NCI-H2196 treated with DMSO at 0.1 percent for 48 hours (cell line): ENCODE measurements around the gene S100B.

Source experiments
- DNase-seq: peaks from one replicate; lab custom pipeline; 2025; ENCODE audit not compliant: unreplicated experiment; lab: John Stamatoyannopoulos, UW

The S100B gene

DNA sequence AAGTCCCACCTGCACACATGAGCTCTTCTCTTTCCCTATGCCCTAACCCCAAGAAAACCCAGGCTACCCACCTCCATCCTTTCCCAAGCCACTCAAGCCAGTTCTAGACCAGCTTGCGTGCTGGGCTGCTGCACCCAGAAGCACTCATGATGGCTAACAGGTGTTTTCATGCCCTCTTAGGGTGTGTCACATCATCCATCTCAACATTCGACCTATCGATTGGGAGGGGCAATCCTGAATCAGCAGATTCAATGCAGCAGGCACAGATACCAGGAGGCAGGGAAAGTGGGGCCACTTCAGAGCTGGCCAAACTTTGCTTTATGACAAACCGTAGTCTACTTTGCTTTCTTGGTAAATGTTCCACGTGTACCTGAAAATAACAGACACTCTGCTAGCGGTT lies 24.0 kb upstream of the S100B start:
- no peak for DNase-seq

DNA sequence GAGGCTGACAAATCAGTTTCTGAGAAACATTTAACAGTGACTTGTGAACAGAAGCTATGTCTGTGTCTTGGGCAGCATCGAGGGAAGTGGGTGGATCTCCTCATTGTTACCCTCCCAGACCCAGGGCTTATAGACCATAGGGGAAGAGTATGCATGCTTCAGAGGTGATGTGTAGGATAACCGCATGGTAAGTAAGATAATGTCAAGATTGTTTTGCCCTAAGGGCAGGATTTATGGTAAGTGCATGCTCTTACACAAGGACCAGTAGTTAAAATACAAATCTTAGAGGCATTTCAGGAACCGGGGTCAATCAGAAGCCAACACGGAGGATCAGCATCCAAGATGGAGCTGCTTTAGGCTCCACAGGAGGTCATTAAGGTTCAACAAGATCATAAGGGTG lies 22.8 kb upstream of the S100B start:
- DNase-seq: no peak

DNA sequence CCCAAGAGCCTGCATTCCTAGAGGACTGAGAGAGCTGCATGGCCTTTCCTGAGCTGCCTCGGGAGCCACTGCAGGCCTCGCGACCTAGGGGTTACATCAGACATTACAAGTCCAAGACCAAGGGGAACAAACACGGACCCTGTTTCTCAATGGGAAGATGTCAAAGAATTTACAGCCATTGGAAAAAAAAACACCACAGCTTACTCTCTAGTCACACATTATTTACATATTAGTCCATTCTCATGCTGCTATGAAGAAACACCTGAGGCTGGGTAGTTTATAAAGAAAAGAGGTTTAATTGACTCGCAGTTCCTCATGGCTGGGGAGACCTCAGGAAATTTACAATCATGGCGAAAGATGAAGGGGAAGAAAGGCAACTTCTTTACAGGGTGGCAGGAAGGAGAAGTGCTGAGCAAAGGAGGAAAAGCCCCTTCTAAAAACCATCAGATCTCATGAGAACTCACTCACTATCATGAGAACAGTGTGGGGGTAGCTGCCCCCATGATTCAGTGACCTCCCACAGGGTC lies 22.2 kb upstream of the S100B start:
- DNase-seq: no peak

DNA sequence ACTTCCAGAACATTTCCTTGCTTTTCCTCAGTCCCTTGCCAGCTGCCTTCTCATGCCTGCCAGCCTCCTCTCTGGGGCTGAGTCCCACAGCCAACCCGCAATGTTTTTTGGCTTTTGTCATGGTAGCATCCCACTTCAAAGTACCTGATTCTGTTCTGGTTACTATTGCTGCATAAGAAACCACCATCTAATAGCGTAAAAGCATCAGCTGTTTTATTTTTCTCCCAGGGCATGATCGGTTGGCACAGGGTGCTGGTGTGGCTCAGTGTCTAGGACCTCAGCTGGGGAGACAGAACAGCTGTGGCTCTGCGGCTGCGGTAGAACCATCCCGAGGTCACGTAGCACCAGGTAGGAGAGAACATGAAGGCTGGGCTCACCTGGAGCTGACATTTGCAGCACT lies 21.7 kb upstream of the S100B start:
- no peak for DNase-seq

DNA sequence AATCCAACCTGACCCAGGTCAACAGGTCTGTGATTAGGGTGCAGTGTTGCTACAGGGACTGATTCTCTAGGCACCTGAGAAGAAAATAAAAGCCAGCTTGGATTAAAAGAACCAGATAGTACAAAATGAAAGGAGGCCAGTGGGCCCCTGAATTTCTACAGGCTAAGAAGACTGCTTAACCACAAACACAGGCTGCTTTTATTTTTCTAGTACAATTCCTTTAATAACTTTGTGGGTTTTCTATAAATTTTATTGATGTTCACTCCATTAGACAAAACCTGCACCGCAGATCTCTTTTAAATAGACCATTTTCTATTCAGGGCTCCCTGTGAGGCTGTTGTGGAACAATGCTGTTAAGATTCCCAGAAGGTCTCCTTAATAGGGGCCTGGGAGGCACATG lies 20.9 kb upstream of the S100B start:
- DNase-seq: no peak

DNA sequence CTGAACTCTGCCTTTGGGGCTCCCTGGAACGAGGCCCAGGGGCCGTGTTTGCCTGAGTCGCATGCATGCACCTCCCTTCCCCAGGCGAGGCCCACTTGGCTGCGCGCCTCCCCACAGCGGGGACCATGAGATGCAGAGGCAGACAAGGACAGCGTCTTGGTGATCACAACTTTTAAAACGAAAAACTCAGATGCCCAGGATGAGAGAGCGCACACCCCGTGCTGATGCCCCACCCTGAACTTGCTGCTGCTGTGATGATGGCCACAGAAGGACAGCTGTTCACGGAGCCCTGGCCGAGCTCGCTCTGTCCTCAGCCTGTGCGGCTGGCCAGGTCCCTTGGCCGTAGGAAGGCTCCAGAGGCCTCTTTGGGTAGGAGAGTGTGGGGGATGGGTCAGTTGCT lies 19.2 kb upstream of the S100B start:
- no peak for DNase-seq

DNA sequence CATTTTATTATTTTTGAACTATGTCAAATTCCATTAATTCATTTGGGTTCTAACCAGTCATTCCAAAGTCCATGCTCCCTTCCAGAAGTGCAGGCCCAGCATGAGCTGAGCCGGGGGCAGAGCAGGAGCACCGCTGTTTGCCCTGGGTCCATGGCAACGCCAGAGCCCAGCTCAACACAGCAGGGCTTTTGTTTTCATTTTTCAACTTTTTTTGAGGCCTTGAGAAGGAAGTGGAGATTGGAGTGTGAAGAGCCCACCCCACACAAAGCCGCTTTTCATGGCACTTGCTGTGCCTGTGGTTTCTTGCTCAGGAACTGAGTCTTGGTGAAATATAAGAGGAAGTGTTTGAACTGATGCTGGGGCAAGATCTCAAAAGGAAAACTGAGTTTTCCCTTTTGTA lies 17.3 kb upstream of the S100B start:
- DNase-seq: no peak

DNA sequence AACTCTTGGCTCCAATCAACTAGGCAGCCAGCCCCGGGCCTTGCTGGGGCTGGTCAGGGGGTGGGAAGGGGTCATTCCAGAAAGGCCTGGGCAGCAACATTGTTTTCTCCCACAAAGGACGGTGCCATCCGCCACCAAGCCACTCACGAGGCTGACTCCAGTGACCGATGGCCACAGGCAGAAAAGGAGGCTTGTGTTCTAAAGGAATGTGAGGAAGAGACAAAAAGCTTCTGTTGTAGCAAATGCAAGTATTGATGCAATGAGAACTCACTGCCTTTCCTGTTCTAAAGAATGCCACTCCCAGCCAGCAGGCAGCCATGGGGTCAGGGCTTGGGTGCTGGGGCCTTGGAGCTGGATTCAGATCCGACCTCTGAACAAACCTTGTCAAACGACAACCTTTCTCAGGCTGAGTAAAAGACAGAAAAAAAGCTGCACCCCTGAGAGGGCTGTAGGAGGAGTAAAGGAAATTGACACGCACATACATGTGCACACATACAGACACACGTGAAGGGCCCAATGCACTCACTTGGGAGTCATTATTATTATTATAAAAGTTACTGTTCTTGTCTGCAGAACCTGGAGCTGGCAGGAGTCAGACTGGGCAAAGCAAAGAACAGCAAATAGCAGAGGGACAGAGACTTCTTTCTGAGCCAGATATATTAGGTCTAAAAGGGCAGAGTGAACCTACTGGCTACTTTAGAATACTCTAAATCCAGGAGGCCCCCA lies 16.7 kb upstream of the S100B start:
- no peak for DNase-seq

DNA sequence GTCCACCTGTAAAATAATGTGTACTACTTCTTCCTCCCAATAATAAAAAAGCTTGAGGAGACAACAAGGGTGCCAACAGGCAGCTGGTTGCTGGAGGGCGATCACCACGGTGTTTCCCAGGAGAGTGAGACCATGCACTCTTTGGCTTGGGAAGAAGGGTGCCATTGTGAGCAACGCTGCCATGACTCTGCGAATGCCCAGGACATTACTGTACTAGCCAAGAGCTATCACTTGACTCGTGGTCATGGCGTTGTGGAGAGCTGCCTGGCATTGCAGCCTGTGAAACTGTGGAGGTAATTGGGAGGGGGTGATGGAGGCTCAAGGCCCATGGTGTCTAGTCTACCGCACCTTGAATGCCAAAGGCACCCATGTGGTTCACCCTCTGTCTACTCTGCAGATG lies 16.0 kb upstream of the S100B start:
- DNase-seq: no peak

DNA sequence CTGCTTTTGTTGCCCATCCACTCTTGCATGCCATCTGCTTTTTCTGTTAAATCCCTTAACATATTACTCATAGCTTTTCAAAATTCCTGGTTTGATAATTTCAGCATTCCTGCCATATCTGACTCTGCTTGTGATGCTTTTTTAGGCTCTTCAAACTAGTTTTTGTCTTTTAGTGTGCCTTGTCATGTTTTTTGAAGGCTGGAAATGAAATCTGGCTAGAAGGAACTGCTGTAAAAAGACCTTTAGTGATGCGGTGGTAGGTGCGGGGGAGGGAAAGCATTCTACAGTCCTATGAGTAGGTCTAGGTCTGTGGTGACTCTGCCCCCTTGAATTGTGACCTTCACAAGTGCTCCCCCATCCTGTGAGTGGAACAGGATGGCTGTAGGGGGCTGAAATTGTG lies 15.0 kb upstream of the S100B start:
- no peak for DNase-seq

DNA sequence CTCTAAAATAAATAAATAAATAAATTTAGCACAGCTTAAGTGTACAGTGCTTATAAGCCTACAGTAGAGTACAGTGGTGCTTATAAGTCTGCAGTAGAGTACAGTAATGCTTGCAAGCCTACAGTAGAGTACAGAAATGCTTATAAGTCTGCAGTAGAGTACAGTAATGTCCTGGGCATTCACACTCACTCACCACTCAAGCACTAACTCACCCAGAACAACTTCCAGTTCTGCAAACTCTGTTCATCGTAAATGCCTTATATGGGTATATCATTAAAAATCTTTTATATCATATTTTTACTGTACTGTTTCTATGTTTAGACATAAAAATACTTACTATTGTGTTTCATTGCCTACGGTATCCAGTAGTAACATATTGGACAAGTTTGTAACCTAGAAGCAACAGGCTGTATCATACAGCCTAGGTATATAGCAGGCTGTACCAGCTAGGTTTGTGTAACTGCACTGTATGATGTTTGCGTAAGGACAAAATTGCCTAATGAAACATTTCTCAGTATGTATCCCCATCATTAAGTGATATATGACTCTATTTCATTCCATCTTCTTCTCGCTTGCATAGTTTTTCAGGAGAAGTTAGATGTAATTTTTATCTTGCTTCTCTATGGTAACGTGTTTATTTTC lies 14.0 kb upstream of the S100B start:
- DNase-seq: no peak

DNA sequence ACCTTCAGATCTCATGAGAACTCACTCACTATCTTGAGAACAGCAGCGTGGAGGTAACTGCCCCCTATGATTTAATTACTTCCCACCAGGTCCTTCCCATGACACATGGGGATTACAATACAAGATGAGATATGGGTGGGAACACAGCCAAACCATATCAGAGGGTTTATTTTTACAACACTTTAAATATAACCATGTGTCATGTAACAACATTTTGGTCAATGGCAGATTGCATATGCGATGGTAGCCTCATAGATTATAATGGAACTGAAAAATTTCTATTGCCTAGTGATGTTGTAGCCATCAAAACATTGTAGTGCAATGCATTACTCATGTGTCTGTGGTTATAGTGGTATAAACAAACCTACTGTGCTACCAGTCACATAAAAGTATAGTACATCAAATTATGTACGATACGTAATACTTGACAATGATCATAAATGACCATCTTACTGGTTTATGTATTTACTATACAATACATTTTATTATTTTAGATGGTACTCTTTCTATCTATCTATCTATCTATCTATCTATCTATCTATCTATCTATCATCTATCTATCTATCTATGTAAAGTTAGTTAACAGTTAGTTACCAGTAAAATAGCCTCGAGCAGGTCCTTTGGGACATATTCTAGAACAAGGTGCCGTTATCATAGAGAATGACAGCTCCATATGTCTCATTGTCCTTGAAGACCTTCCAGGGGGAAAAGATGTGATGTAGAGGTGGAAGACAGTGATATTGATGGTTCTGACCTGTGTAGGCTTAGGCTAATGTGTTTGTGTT lies 12.6 kb upstream of the S100B start:
- no peak for DNase-seq

DNA sequence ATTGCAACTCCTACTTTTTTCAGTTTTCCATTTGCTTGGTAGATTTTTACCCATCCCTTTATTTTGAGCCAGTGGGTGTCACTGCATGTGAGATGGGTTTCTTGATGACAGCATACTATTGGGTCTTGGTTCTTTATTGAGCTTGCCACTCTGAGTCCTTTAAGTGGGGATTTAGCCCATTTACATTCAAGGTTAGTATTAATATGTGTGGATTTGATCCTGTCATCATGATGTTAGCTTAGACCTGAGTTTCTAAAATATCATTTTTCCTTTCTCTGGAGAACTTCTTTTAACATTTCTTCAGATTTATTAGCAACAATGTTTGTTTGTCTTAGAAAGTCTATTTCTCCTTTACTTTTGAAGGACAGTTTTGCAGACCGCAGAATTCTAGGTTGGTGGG lies 11.8 kb upstream of the S100B start:
- DNase-seq: no peak

DNA sequence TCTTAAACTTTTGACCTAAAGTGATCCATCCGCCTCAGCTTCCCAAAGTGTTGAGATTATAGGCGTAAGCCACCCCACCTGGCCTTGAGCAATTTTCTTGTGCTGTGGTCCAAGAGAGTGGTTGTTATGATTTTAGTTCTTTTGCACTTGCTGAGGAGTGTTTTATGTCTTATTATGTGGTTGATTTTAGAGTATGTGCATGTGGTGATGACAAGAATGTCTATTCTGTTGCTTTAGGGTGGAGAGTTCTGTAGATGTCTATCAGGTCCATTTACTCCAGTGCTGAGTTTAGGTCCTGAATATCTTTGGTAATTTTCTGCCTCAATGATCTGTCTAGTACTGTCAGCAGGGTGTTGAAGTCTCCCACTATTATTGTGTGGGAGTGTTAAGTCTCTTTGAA lies 11.2 kb upstream of the S100B start:
- DNase-seq: no peak

DNA sequence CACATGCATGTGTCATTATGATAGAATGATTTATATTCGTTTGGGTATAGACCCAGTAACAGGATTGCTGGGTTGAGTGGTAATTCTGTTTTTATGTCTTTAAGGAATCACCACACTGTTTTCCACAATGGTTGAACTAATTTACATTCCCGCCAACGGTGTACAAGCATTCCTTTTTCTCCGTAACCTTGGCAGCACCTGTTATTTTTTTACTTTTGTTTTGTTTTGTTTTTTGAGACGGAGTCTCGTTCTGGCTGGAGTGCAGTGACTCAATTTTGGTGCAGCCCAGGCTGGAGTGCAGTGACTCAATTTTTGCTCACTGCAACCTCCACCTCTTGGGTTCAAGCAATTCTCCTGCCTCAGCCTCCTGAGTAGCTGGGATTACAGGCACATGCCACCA lies 8.5 kb upstream of the S100B start:
- no peak for DNase-seq

DNA sequence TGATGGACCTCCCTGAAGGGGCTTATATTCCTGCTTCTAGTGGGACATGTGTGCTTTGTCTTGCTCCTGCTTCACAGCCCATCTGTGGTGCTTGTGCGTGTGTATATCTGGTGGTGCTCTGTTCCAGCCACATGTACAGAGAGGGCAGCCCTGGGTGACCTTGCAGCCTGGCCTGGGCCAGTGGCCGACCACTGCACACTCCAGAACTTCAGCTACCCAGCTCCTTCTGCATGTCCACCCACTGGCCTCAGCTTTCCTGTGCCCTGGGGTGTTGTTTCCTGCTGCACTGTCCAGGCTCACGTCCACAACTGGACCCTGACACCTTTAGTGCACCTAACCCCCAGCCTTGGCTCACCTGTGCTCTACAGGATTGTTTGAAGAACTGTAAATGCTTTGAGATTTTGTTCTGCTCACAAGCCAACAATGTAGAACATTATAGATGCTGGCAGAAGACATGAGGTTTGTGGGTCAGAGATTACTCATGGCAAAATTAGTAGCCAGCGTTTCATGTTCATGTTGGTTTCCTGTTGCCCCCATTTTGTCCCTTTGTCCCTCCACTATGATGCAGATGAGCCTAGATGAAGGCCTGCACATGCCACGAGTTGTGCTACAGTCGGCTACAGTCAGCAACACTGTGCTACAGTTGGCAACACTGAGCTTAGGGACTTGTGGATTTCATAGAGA lies 5.3 kb upstream of the S100B start:
- DNase-seq: no peak

DNA sequence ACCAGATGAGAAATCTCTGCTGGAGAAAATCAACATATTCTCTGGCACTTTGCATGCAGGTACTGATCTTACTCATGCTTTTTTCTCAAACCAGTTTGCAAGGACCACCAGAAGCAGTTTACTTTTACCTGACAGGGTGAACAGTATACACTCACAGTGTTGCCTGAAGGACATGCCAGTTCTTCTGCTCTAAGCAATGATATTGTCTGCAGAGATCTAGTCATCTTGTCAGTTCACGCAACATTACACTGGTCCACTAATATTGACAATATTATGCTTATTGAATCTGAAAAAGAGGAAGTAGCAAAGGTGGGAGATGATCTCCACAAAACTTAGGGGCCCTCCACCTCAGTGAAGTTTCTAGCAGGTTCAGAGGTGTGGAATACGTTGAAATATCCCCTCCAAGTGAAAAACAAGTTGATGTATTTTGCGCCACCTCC lies 3.8 kb upstream of the S100B start:
- DNase-seq: no peak

DNA sequence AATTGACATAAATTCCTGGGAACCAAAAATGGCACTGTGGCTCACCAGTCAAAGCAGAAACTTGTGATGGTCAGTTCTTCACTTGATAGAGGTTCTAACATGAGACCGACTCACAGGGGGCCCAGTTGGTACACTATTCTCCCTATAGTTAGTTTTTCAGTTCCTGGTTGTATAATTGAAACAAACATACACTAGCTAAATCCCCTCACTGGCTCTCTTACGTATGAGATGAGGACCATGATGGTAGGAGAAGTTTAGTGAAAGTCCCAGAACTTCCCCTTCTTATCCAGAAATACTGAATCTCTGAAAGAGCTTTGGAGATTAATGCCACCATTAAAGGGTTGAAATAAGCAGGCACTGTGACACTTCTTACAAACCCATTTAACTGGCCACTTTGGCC lies 2.8 kb upstream of the S100B start:
- DNase-seq: no peak

DNA sequence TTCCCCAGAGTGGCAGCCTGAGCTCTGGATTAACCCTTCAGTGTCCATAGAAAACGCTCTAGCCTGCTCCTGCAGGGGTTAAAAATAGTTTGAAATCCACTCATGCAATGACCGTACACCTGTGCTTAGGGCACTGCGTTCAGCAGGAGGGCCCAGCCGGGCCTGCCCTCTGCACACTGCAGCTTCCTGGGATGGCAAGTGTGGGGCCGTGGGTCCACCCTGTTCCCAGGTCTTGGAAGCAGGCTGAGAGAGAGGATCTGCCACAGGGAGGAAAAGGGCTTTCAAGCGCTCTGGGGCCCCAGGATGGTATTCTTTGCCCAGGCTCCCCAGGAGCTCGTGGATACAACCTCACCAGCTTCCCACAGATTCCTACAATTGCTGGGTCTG lies 1.5 kb upstream of the S100B start:
- DNase-seq: no peak

DNA sequence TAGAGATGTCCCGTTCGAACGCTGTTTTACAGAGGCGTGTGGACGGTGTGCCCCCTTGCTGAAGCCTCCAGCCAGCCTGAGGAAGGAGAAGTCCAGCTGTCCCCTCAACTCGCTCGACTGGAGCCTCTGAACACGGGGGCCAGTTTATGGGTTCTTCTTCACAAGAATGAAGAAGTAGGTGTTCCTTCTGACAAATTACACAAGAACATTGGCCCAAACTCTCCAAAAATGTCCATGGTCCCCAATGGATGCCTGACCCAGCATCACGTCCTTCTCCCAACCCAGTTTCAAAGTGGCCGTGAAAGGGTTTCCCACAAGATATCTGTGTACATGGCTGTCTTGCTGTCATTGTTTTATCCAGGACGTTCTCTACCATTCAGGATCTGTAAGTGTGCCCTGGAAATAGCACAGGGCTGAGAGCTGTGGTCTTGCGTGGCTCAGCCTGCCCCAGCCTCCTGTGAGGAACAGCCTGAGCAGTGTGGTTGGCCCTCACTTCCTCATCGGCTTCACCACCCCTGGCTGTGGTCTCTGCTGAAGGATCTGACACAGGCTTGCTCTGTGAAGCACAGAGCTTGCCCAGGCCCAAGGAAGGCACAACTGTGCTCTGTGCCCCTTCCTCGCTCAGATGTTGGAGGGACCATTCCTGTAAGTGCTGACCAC lies 1.0 kb upstream of the S100B start:
- no peak for DNase-seq
